GM13976 (cell line): ENCODE measurements around the gene NRG3.

ENCODE experiments used
- DNase-seq: peaks from one replicate; pipeline ENCODE4 v3.0.0; 2012; ENCODE audit warnings: low spot score
- in situ Hi-C: fragments of 300-500 bp; cut with MboI; formaldehyde crosslinking; loops from one replicate; pipeline ENCODE4 v1.12.0; 2022; ENCODE audit warnings: low sequenced_read_pairs, mixed read lengths, inconsistent platforms; ENCODE audit not compliant: unreplicated experiment
- TF ChIP-seq, protein P1 (sequence below): IDR thresholded peaks from 2 replicates; pipeline ENCODE4 v1.5.1; 2012; ENCODE audit warnings: borderline replicate concordance, mild to moderate bottlenecking; ENCODE audit not compliant: insufficient read depth; ENCODE audit errors: extremely low read depth, missing control alignments, control extremely low read depth

NRG3 gene

GRCh38 chr10:81978238-81978637 lies 103.2 kb downstream of the NRG3 start:
- TF ChIP-seq, protein P1, sequence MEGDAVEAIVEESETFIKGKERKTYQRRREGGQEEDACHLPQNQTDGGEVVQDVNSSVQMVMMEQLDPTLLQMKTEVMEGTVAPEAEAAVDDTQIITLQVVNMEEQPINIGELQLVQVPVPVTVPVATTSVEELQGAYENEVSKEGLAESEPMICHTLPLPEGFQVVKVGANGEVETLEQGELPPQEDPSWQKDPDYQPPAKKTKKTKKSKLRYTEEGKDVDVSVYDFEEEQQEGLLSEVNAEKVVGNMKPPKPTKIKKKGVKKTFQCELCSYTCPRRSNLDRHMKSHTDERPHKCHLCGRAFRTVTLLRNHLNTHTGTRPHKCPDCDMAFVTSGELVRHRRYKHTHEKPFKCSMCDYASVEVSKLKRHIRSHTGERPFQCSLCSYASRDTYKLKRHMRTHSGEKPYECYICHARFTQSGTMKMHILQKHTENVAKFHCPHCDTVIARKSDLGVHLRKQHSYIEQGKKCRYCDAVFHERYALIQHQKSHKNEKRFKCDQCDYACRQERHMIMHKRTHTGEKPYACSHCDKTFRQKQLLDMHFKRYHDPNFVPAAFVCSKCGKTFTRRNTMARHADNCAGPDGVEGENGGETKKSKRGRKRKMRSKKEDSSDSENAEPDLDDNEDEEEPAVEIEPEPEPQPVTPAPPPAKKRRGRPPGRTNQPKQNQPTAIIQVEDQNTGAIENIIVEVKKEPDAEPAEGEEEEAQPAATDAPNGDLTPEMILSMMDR = no peak
- peak; percentile 10 for DNase-seq

GRCh38 chr10:81981724-81982123 lies 106.7 kb downstream of the NRG3 start:
- TF ChIP-seq, protein P1 = no peak
- DNase-seq = no peak
- in situ Hi-C loops = no loop called here

More at GRCh38 chr10:81978238-81978637, 103.2 kb downstream of the NRG3 start:
- in situ Hi-C loops = no loop called here

GRCh38 chr10:81984428-81984827 lies 109.4 kb downstream of the NRG3 start:
- TF ChIP-seq, protein P1 = no peak
- DNase-seq = no peak
- in situ Hi-C loops = no loop called here

DNA sequence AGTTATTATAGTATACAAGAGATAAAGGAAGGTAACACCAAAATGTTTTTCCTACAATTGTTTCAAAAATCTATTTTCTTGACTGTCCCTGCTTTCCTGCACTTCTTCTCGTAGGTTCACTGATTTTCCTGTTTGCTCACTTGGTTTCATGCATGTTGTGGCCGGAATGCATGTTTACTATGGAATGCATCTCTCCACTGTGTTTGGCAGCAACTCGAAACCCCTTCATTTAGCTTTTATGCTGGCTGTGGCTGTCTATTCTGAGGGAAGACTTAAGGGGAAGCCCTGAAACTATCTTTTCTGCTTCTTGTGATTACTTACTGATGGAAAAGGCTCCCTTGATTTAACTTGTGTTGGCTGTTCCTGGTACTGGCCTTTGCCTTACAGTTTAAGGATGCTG lies 120.3 kb downstream of the NRG3 start:
- in situ Hi-C loops = no loop called here

DNA sequence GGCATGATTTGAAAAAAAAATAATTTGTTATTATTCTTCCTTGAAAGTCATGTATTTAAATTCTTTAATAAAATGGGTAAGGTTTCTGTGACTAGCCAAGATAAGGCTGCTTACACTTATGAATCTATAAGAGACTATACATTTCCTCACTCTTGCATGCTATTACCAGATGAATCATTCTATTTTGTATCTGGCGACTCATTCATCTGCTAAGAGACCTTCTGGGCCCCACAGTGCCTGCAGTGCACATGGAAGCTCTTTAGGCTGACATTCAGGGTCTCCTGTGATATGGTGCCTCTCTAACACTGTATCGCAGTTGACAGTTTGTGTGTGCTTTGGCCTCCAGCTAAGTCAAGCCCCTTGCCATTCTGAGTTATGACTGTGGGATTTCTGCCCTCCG lies 121.9 kb downstream of the NRG3 start:
- TF ChIP-seq, protein P1 = no peak
- in situ Hi-C loops = no loop called here
- DNase-seq = no peak

More for the DNA sequence above, 120.3 kb downstream of the NRG3 start:
- no peak for DNase-seq
- TF ChIP-seq, protein P1 = no peak

- TF ChIP-seq, protein P1 = no peak
- in situ Hi-C loops = no loop called here
- DNase-seq = no peak
Measured at GRCh38 chr10:82020999-82021398, 146.0 kb downstream of the NRG3 start.

DNA sequence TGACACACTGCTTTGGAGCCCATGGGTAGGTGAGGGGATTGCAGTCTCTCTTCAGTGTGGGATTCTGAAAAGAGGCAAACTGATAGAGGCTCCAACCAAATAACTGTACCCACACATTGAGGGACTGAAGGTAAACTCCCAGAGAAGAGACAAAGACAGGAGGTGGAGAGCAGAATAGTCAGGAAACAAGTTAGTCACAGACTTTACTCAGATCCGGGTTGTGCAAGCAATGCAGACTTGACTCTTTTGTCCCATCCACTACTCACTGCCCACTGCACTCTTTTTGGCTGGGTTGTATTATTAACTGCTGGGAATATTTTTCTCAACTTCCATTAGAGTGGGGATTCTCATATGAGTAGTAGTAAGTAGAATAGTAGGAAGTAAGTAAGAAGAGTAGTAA lies 152.7 kb downstream of the NRG3 start:
- in situ Hi-C loops = no loop called here
- TF ChIP-seq, protein P1 = no peak
- no peak for DNase-seq
